ENCODE data around the gene GBX1. TPM values are rescaled to one million over a fixed set of nuclear protein-coding genes. Genes with fewer than 3 reads are reported as not detected.
A peak's percentile ranks its signal among the peaks of the same experiment; 100 is the strongest.

Gene GBX1
- total RNA-seq (2022), result not detected in 2 replicates
- Bru-seq, nascent RNA, result not detected
- BruChase-seq, experiment 1, labeled RNA remaining after a 2-hour chase, result percentile 8 among the genes with signal in this experiment
- BruChase-seq, experiment 2, labeled RNA remaining after a 6-hour chase, result percentile 22 among the genes with signal in this experiment
- long read RNA-seq, result 0 reads

- POLR2A ChIA-PET, result no interaction called here
- no TSS peak for BruUV-seq (replicated peaks)
- TF ChIP-seq, protein P1, sequence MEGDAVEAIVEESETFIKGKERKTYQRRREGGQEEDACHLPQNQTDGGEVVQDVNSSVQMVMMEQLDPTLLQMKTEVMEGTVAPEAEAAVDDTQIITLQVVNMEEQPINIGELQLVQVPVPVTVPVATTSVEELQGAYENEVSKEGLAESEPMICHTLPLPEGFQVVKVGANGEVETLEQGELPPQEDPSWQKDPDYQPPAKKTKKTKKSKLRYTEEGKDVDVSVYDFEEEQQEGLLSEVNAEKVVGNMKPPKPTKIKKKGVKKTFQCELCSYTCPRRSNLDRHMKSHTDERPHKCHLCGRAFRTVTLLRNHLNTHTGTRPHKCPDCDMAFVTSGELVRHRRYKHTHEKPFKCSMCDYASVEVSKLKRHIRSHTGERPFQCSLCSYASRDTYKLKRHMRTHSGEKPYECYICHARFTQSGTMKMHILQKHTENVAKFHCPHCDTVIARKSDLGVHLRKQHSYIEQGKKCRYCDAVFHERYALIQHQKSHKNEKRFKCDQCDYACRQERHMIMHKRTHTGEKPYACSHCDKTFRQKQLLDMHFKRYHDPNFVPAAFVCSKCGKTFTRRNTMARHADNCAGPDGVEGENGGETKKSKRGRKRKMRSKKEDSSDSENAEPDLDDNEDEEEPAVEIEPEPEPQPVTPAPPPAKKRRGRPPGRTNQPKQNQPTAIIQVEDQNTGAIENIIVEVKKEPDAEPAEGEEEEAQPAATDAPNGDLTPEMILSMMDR (IDR thresholded peaks at IDR 0.05; ENCODE audit: insufficient read depth in 1 of 2, low read depth in 1 of 2, low read length in 1 of 2, severe bottlenecking in 1 of 2, unreplicated experiment in 1 of 2), result no peak
Observed at GRCh38 chr7:151167197-151167961, at the start of gene GBX1. Gene GBX1 (minus strand): TSS chr7:151167694. CDS start chr7:151167548, 146 bp downstream.

DNA sequence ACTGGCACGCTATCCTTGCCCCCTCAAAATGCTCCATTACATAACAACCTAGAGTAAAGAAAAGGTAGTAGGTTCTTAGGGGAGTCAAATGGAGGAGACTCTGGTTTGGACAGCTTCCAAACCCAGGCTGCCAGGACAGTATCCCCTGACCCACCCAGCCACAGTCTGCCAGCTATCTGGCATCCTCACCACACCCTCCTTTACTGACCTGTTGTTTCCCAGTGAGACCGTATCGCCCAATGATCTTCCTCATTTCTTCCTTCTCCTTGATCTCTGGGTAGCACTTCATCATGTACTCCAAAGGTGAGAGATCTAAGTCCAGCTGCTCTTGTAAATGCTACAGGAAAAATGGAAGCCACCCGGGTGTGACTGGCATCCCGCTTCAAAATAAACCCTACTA is 47.9 kb upstream of the GBX1 start:
- Mint-ChIP-seq H3K9me3 (ENCODE audit: unreplicated experiment) (no peaks in the 10 kb centered on the region), H3K36me3 (ENCODE audit: insufficient read depth, unreplicated experiment) (peaks cover 73% of the 10 kb centered on the region), H3K27me3 (ENCODE audit: insufficient read depth, unreplicated experiment) (no peaks in the 10 kb centered on the region), H3K4me1 (ENCODE audit: low read depth, unreplicated experiment) (peaks cover 6% of the 10 kb centered on the region), H3K27ac (ENCODE audit: unreplicated experiment) (no peak overlapping the region), H3K4me3 (ENCODE audit: unreplicated experiment) (no peak overlapping the region)
- Histone ChIP-seq H3K4me1 (no peaks in the 10 kb centered on the region), H3K36me3 (ENCODE audit: control insufficient read depth, insufficient read depth, low read length) (no peaks in the 10 kb centered on the region), H3K9me3 (no peaks in the 10 kb centered on the region), H3K27me3 (replicated peaks; ENCODE audit: control insufficient read depth, insufficient read depth, low read length) (no peaks in the 10 kb centered on the region), H3K4me3 (ENCODE audit: low read depth, low read length) (no peak overlapping the region)
- CTCF ChIA-PET, result no interaction called here
- POLR2A ChIA-PET, result no interaction called here
- TF ChIP-seq, protein P1 (IDR thresholded peaks at IDR 0.05; ENCODE audit: insufficient read depth in 1 of 2, low read depth in 1 of 2, low read length in 1 of 2, severe bottlenecking in 1 of 2, unreplicated experiment in 1 of 2), result no peak
- DNase-seq, result no peak
- BruUV-seq (replicated peaks), result no TSS peak
- intact Hi-C loops (cut with micrococcal nuclease; ENCODE audit: unreplicated experiment), result no loop called here

More at GRCh38 chr7:151167197-151167961, at the start of gene GBX1:
- CTCF ChIA-PET, result interaction anchor here (0.7 to 2.2 kb wide), 4 partner anchors 11 to 146 kb away, joined by 3 to 5 read pairs (median 4); no protein-coding TSS in a partner anchor
- Histone ChIP-seq H3K9me3 (no peaks in the 10 kb centered on the region), H3K4me1 (0 out of 2 replicates have a peak, but pooled peaks cover 4% of the 10 kb centered on the region), H3K4me3 (ENCODE audit: low read depth, low read length) (peak within 1 kb of the TSS; percentile 40), H3K27me3 (replicated peaks; ENCODE audit: control insufficient read depth, insufficient read depth, low read length) (peaks cover 15% of the 10 kb centered on the region), H3K36me3 (ENCODE audit: control insufficient read depth, insufficient read depth, low read length) (no peaks in the 10 kb centered on the region)
- Mint-ChIP-seq H3K36me3 (ENCODE audit: insufficient read depth, unreplicated experiment) (no peaks in the 10 kb centered on the region), H3K4me3 (ENCODE audit: unreplicated experiment) (peak within 1 kb of the TSS; percentile 62), H3K9me3 (ENCODE audit: unreplicated experiment) (no peaks in the 10 kb centered on the region), H3K27ac (ENCODE audit: unreplicated experiment) (no peak within 1 kb of the TSS), H3K4me1 (ENCODE audit: low read depth, unreplicated experiment) (peaks cover 5% of the 10 kb centered on the region), H3K27me3 (ENCODE audit: insufficient read depth, unreplicated experiment) (peaks cover 24% of the 10 kb centered on the region)
- intact Hi-C loops (cut with micrococcal nuclease; ENCODE audit: unreplicated experiment), result no loop called here
- DNase-seq, result peak in 1 of 2 experiments; percentile 50

GRCh38 chr7:151213826-151214225 is 46.3 kb upstream of the GBX1 start:
- no peak overlapping the region for H3K4me3 Mint-ChIP-seq (ENCODE audit: unreplicated experiment)
- peaks cover 67% of the 10 kb centered on the region for H3K36me3 Mint-ChIP-seq (ENCODE audit: insufficient read depth, unreplicated experiment)
- no peak overlapping the region for H3K4me3 ChIP-seq (ENCODE audit: low read depth, low read length)
- no peaks in the 10 kb centered on the region for H3K27me3 ChIP-seq (replicated peaks; ENCODE audit: control insufficient read depth, insufficient read depth, low read length)
- ChIA-PET POLR2A (no interaction called here), CTCF (no interaction called here)
- DNase-seq, result no peak
- no peaks in the 10 kb centered on the region for H3K9me3 Mint-ChIP-seq (ENCODE audit: unreplicated experiment)
- intact Hi-C loops (cut with micrococcal nuclease; ENCODE audit: unreplicated experiment), result no loop called here
- H3K27me3 Mint-ChIP-seq (ENCODE audit: insufficient read depth, unreplicated experiment), result peaks cover 3% of the 10 kb centered on the region
- no peaks in the 10 kb centered on the region for H3K9me3 ChIP-seq
- TF ChIP-seq, protein P1 (IDR thresholded peaks at IDR 0.05; ENCODE audit: insufficient read depth in 1 of 2, low read depth in 1 of 2, low read length in 1 of 2, severe bottlenecking in 1 of 2, unreplicated experiment in 1 of 2), result no peak
- no peaks in the 10 kb centered on the region for H3K4me1 ChIP-seq
- H3K4me1 Mint-ChIP-seq (ENCODE audit: low read depth, unreplicated experiment), result peaks cover 8% of the 10 kb centered on the region
- H3K36me3 ChIP-seq (ENCODE audit: control insufficient read depth, insufficient read depth, low read length), result no peaks in the 10 kb centered on the region
- no peak overlapping the region for H3K27ac Mint-ChIP-seq (ENCODE audit: unreplicated experiment)
- BruUV-seq (replicated peaks), result no TSS peak
